NCI-H2081 treated with DMSO at 0.1 percent for 48 hours (cell line): Measurements from ENCODE around the gene KLHL6.

Source experiments
- DNase-seq: peaks from one replicate; lab custom pipeline; 2025; lab: John Stamatoyannopoulos, UW

KLHL6 gene

DNA sequence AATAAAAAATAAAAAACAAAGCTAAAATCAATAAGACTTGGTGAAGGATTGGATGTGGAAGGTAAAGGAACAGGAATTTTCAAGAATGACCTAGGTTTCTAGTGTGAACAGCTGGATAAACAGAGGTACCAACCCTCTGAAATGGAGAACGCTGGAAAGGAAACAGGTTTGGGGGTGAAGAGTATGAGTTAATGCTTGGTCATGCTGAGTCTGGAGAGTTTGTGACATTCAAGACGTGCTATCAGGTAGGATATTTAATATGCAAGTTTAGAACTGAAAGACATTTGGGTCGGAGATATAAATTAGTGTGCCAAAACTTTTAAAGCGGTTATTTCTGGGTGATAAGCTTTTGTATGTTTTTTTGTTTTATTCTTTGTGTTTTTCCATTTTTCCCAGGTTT, 11.4 kb upstream of the KLHL6 start:
- no peak for DNase-seq

DNA sequence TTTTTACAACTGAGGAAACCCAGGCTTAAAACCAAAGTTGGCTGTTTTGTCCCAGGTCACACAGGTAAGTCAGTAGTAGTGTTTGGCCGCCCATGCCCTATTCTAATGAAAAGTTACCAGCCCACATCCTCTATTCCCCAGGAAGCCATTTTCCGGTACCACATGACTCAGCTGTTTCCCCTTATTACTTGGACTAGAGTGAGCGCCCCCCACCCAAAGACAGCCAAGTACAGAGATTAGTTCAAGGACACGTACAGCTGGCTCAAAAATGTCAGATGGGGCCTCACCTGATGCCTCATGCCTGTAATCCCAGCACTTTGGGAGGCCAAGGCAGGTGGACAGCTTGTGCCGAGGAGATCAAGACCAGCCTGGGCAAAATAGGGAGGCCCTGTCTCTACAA, 8.5 kb upstream of the KLHL6 start:
- DNase-seq = no peak

GRCh38 chr3:183563536-183563874, 8.0 kb upstream of the KLHL6 start:
- peak; percentile 72 for DNase-seq

DNA sequence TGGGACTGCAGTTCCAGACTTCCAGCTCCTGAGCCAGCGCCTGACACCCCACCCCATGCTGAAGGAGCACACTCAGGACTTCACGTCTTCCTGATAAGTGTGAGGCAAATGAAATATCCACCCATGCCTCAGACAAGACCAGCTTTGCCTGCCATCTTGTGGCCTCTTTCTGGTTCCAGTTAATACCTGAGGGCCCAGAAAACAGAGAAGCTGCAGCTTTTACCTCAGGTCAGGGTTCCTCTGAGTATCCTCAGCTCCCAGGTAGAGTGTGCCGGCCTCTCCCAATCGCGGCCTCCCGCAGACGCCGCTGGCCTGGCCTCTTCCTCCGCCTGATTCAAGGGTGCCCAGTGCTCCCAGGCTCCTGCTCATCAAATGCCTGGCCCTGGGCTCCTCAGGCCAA, 5.1 kb upstream of the KLHL6 start:
- DNase-seq = no peak

GRCh38 chr3:183558495-183558894, 3.0 kb upstream of the KLHL6 start:
- DNase-seq = no peak

GRCh38 chr3:183556722-183557121, 1.2 kb upstream of the KLHL6 start:
- DNase-seq = no peak

GRCh38 chr3:183554377-183554776, 1.1 kb downstream of the KLHL6 start:
- no peak for DNase-seq

DNA sequence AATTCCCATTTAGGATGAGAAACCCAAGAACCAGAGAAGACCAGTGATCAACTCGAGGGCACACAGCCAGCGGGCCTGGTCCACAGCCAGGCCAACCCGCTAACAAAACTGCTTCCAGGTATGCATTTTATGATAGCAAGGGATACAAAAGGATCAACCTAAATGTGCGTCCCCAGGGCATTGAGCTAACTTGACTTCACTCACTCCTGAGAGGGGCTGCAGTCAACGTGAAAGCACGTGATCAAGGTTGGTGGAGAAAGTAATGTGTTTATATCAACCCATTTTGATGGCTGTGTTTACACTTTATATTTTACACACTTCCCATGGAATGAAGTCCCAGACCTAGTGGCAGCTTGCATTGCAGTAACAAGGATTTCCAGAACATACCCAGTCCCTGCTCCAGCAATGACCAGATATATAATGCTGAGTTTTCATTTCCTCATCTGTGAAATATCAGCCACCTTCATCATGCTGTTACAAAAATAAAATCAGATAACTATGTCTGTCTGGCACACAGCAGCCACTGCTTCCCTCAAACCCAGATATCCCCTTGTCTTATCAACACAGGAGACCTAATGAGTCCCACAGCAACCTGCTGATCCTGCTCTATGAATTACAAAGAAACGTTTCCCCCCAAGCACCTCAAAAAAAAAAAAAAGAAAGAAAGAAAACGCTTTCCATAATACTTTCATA, 2.0 kb downstream of the KLHL6 start:
- no peak for DNase-seq

DNA sequence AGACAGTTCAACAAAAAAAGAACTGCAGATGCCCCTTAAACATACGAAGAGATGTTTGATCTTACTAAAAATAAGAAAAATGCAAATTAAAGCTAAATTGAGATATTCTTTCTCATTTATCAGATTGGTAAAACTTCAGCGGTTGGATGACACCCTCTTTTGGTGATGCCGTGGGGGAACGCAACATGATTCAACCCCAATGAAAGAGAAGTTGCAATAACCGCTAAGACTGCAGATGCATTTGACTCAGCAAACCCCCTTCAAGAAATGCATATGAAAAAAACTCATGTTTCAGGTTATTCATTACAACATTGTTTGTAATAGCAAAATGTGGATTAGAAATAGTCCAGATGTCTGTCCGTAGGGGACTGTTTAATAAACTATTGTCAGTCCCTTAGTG, 3.6 kb downstream of the KLHL6 start:
- DNase-seq = no peak

DNA sequence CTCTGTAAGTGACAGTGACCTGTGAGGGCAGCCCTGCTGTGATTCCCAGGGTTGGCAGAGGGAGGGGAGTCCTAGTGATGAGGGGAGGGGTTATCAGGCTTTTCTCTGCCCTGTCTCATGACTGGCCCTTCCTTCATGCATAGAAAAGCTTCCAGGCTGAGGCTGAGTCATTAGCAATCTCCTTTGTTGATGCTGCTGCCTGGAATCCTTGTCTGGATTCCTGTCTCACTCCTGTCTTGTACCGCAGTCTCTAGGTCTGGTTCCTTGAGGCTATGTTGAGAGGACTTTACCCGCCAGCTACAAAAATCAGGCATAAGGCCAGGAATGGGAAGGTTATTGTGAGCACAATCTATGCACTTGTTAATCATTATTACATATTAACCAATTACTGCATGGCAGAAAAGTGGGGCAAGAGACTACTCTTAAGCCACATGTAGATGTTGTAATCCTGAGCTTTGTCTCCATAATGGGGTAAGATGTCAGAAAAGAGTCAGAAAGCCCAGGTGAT, 7.2 kb downstream of the KLHL6 start:
- no peak for DNase-seq

DNA sequence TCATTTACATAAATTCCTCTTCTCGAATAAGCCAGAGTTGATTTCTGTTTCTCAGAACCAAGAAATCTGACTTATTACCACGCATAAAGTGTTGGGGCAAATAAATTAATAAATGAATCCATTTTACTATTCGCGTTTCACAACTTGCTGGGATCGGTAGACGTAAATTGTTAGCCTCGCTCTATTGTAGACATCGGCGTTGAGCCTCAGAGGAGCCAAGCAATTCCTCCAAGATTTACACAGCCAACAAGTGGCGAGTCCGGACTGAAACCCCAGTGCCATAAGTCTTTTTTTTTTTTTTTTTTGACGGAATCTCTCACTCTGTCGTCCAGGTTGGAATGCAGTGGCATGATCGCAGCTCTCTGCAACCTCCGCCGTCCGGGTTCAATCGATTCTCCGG, 8.9 kb downstream of the KLHL6 start:
- no peak for DNase-seq

DNA sequence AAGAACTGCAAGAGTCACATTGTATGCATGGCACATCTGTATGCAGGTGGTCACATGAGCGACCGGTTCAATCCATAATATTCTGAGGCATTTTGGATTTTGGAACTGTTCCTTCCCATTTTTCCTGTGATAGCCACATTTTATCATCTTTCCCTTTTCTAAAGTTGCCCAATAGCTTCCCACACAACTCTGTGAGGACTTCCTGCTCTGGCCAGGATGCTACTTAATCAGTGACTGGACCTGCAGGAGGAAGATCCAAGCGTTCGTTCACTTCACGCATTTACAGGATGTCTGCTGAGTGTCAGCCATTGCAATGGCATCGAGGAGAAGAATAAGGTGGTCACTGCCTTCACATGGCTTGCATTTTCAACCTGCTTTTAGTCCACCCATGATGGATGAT, 9.8 kb downstream of the KLHL6 start:
- DNase-seq = no peak

- no peak for DNase-seq
Measured at GRCh38 chr3:183542355-183542754, 13.2 kb downstream of the KLHL6 start.

GRCh38 chr3:183541738-183542137, 13.8 kb downstream of the KLHL6 start:
- no peak for DNase-seq

GRCh38 chr3:183541235-183541655, 14.3 kb downstream of the KLHL6 start:
- no peak for DNase-seq

- DNase-seq = no peak
Measured at GRCh38 chr3:183540501-183541234, 14.8 kb downstream of the KLHL6 start.

GRCh38 chr3:183539811-183540210, 15.7 kb downstream of the KLHL6 start:
- no peak for DNase-seq

- DNase-seq = no peak
Measured at GRCh38 chr3:183538486-183538885, 17.0 kb downstream of the KLHL6 start.

- DNase-seq = no peak
Measured at GRCh38 chr3:183537295-183537730, 18.2 kb downstream of the KLHL6 start.

GRCh38 chr3:183536238-183536880, 19.1 kb downstream of the KLHL6 start:
- no peak for DNase-seq

GRCh38 chr3:183534249-183534648, 21.3 kb downstream of the KLHL6 start:
- no peak for DNase-seq

DNA sequence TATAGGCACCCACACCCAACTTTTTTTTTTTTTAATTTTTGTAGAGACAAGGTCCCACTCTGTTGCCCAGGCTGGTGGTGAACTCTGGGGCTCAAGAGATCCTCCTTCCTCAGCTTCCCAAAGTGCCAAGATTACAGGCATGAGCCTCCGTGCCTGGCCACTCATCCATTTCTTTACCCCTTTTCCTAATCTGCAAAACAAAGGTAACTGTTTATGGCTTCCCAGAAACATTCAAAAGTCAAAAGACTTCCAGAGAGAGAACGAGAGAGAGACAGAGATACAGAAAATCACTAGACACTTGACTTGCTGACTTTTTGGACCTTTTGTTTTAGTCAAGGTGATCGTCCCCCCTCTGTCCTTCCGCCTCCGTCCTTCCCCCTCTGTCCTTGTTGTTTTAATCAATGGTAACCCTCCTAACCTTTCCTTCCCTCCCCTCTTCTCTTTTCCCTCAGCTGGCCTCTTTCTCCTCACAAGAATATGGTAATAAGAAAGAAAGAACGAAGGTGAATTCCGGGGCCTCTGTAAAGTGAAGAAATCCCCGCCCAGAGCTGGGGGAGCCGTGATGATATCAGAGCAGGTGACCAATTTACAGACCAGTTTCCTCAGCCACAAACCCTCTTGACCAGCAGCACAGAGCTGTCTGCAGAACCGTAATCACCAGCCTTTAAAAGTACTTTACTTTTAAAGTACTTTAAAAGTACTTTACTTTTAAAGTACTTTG, 21.9 kb downstream of the KLHL6 start:
- no peak for DNase-seq
